SK-N-MC (cell line): ENCODE results near the gene ADAMTS18.
"Not testable (repeated sequence)": the region's sequence is repeated elsewhere in the genome, so short reads cannot be mapped to it uniquely, and the experiment has no call there.

Experiments used
- DNase-seq: peaks from one replicate; pipeline ENCODE4 v3.0.0-alpha.2; 2011; ENCODE audit warnings: low read depth, low spot score
- H3K27ac ChIP-seq: fragments of 200-600 bp; sonication (generic); 2 replicates; pipeline ENCODE4 v1.5.1; 2016; ENCODE audit warnings: mixed run types
- H3K36me3 ChIP-seq: fragments of 200-600 bp; sonication (generic); 2 replicates; pipeline ENCODE4 v1.6.1; 2017; ENCODE audit warnings: antibody characterized with exemption, low read length, mixed read lengths; ENCODE audit not compliant: insufficient read depth
- H3K4me3 ChIP-seq: fragments of 200-600 bp; sonication (generic); 2 replicates; pipeline ENCODE4 v1.5.1; 2016
- H3K9ac ChIP-seq: fragments of 200-600 bp; sonication (generic); 2 replicates; pipeline ENCODE4 v1.8.0; 2017; ENCODE audit warnings: mixed run types, mixed read lengths; ENCODE audit not compliant: insufficient read length
- H3K9me3 ChIP-seq: fragments of 200-600 bp; sonication (generic); 2 replicates; pipeline ENCODE4 v1.6.1; 2017; ENCODE audit warnings: low read depth, mild to moderate bottlenecking, antibody characterized with exemption, low read length, moderate library complexity, mixed read lengths
- EZH2 ChIP-seq: fragments of 200-600 bp; sonication (generic); IDR thresholded peaks from one replicate; pipeline ENCODE4 v1.6.1; 2017; ENCODE audit warnings: antibody characterized with exemption
- FOXP2 ChIP-seq: optimal IDR thresholded peaks from 2 replicates; pipeline ENCODE3; 2011; ENCODE audit warnings: mild to moderate bottlenecking, moderate library complexity; ENCODE audit not compliant: insufficient read depth; ENCODE audit errors: extremely low read length, control extremely low read depth
- POLR2AphosphoS5 ChIP-seq: IDR thresholded peaks from 2 replicates; pipeline ENCODE4 v1.6.1; 2012; ENCODE audit warnings: mild to moderate bottlenecking, low read depth, low read length, borderline replicate concordance

The ADAMTS18 gene

GRCh38 chr16:77434530-77435271 is at the start of gene ADAMTS18:
Gene ADAMTS18, minus strand, starts transcription at chr16:77435034. Its CDS starts 339 bp downstream, at chr16:77434695.
- Histone ChIP-seq H3K9ac (no peak within 1 kb of the TSS), H3K27ac (no peak within 1 kb of the TSS), H3K36me3 (no peaks in the 10 kb centered on the region), H3K9me3 (no peaks in the 10 kb centered on the region), H3K4me3 (no peak within 1 kb of the TSS)
- no peak for DNase-seq
- TF ChIP-seq FOXP2 (no peak), POLR2AphosphoS5 (no peak)

- Histone ChIP-seq H3K27ac (no peak overlapping the region), H3K9me3 (no peaks in the 10 kb centered on the region), H3K9ac (no peak overlapping the region), H3K36me3 (no peaks in the 10 kb centered on the region), H3K4me3 (no peak overlapping the region)
- TF ChIP-seq FOXP2 = no peak
- no peak for TF ChIP-seq POLR2AphosphoS5
- TF ChIP-seq EZH2 = no peak
- no peak for DNase-seq
These were observed 46.0 kb upstream of the ADAMTS18 start for GRCh38 chr16:77480681-77481315.

GRCh38 chr16:77472262-77472661 is 37.4 kb upstream of the ADAMTS18 start:
- Histone ChIP-seq H3K4me3 (no peak overlapping the region), H3K9me3 (no peaks in the 10 kb centered on the region), H3K36me3 (no peaks in the 10 kb centered on the region), H3K9ac (no peak overlapping the region), H3K27ac (no peak overlapping the region)
- TF ChIP-seq POLR2AphosphoS5 (no peak), EZH2 (no peak), FOXP2 (no peak)
- DNase-seq = no peak

- H3K27ac ChIP-seq = no peak overlapping the region
- H3K4me3 ChIP-seq = no peak overlapping the region
- H3K9ac ChIP-seq = no peak overlapping the region
- no peaks in the 10 kb centered on the region for H3K9me3 ChIP-seq
- no peak for DNase-seq
- TF ChIP-seq EZH2 = no peak
- no peak for TF ChIP-seq FOXP2
- no peak for TF ChIP-seq POLR2AphosphoS5
- no peaks in the 10 kb centered on the region for H3K36me3 ChIP-seq
These were observed 36.0 kb upstream of the ADAMTS18 start for GRCh38 chr16:77470851-77471250.

GRCh38 chr16:77469634-77470033 is 34.8 kb upstream of the ADAMTS18 start:
- Histone ChIP-seq H3K36me3 (no peaks in the 10 kb centered on the region), H3K9me3 (no peaks in the 10 kb centered on the region), H3K27ac (no peak overlapping the region), H3K9ac (no peak overlapping the region), H3K4me3 (no peak overlapping the region)
- no peak for DNase-seq
- TF ChIP-seq FOXP2 (no peak), EZH2 (no peak), POLR2AphosphoS5 (no peak)

GRCh38 chr16:77468831-77469230 is 34.0 kb upstream of the ADAMTS18 start:
- H3K4me3 ChIP-seq = no peak overlapping the region
- no peaks in the 10 kb centered on the region for H3K36me3 ChIP-seq
- TF ChIP-seq FOXP2 (no peak), EZH2 (no peak), POLR2AphosphoS5 (no peak)
- no peaks in the 10 kb centered on the region for H3K9me3 ChIP-seq
- H3K9ac ChIP-seq = no peak overlapping the region
- no peak for DNase-seq
- H3K27ac ChIP-seq = no peak overlapping the region

- Histone ChIP-seq H3K9ac (no peak overlapping the region), H3K9me3 (no peaks in the 10 kb centered on the region), H3K4me3 (no peak overlapping the region), H3K27ac (no peak overlapping the region), H3K36me3 (no peaks in the 10 kb centered on the region)
- TF ChIP-seq FOXP2 (no peak), POLR2AphosphoS5 (no peak), EZH2 (no peak)
- no peak for DNase-seq
These were observed 33.0 kb upstream of the ADAMTS18 start for GRCh38 chr16:77467821-77468335.

- H3K9me3 ChIP-seq, DNase-seq, H3K4me3 ChIP-seq, H3K27ac ChIP-seq, H3K9ac ChIP-seq, H3K36me3 ChIP-seq: not testable (repeated sequence)
These were observed 28.8 kb upstream of the ADAMTS18 start for GRCh38 chr16:77463659-77464058.

GRCh38 chr16:77462894-77463293 is 28.1 kb upstream of the ADAMTS18 start:
- Histone ChIP-seq H3K4me3 (no peak overlapping the region), H3K27ac (no peak overlapping the region), H3K9me3 (no peaks in the 10 kb centered on the region), H3K36me3 (no peaks in the 10 kb centered on the region), H3K9ac (no peak overlapping the region)
- TF ChIP-seq EZH2 = no peak
- no peak for TF ChIP-seq FOXP2
- TF ChIP-seq POLR2AphosphoS5 = no peak
- DNase-seq = no peak
